Measurements from ENCODE around the gene ADGRB3.
"Not testable (repeated sequence)": the region's sequence is repeated elsewhere in the genome, so short reads cannot be mapped to it uniquely, and the experiment has no call there.

- TF ChIP-seq CTCF, POLR2A (IDR thresholded peaks at IDR 0.05): not testable (repeated sequence)
These were observed 798.0 kb downstream of the ADGRB3 start for GRCh38 chr6:69433116-69433515.

Data from lower leg skin (tissue), 3 donors.